ENCODE measurements around the gene OXNAD1.

The OXNAD1 gene, protein sequence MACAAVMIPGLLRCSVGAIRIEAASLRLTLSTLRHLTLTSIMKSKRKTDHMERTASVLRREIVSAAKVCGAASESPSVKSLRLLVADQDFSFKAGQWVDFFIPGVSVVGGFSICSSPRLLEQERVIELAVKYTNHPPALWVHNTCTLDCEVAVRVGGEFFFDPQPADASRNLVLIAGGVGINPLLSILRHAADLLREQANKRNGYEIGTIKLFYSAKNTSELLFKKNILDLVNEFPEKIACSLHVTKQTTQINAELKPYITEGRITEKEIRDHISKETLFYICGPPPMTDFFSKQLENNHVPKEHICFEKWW

DNA sequence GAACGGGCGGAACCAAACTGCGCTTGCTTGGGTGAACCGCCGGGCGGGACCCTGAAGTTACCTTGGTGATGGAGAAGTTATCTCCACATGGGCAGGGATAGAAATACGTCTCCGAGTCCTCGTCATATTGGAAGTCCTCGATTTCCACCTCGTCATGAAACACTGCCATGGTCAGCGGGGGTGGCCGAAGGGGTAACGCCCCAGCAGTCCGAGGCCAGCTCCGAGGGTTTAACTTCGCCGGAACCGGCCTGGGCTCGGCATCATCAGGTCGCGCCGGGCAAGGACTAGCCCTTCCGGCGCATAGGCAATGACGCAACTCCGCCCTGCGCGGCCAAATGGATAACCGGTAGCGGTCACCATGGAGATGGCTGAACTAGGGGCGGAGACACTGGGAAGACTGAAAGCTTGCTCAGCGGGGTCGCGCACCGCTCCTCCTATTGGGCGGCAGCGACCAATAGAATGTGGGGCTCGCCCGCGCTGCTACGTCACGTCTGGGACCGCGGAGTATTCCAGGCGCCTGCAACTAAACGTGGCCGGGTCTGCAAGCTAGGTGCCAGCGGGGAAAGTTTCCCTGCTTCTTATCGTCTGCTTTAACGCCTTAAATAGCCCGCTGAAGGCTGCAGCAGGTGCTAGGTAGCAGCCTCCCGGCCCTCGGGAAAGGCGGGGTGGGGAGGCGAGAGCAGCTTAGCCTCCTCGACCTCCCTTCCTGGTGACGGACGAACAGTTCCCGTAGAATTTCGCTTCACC is at the start of gene OXNAD1, which contains the start of gene DPH3:
Gene OXNAD1 (plus strand): TSS at position 505 of the 747 bp plus-strand sequence. CDS start 5,741 bp downstream, outside the sequence.
Gene DPH3 (minus strand): TSS at position 236 of the 747 bp plus-strand sequence. CDS start 67 bp downstream, at position 169.
- peak; percentile 98 for DNase-seq

GRCh38 chr3:16216373-16216935 is 48.6 kb upstream of the OXNAD1 start:
- no peak for DNase-seq

- DNase-seq: no peak
These were observed 45.2 kb upstream of the OXNAD1 start for GRCh38 chr3:16219777-16220176.

DNA sequence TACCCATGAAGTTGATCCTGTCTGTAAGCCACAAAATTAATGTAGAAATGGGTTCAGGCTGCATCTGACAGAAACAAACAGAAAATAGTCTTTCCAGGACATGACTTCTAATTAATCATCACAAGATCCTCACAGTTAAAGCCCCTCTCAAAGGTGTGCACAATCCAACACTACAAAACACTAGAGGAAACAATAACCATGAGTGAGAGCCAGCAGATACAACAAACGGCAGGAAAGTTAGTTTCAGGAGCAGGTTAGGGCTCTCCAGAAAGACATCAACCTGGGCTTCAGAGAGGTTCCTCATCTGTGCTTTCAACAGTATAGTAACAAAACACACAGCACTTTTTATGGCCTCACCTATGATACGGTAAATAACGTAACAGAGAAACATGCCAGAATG is 43.0 kb upstream of the OXNAD1 start:
- no peak for DNase-seq

DNA sequence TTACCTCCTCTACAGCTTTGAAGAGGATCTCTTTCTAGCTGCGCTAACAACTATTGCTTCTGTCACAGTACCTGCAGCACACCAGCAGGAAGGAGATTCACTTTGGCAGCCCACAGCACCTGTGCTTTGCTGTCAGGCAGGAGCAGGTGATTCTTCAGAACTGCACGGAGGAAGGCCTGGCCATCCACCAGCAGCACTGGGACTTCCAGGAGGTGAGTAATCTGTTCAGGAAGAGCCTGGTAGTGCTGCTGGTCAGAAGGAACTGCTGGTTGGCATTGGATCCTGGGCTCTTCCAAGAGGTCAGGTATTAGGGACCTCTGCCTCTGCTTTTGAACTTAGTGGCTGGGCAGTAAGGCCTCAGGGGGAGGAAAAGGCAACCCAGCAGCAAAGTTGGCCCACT is 42.5 kb upstream of the OXNAD1 start:
- DNase-seq: no peak

DNA sequence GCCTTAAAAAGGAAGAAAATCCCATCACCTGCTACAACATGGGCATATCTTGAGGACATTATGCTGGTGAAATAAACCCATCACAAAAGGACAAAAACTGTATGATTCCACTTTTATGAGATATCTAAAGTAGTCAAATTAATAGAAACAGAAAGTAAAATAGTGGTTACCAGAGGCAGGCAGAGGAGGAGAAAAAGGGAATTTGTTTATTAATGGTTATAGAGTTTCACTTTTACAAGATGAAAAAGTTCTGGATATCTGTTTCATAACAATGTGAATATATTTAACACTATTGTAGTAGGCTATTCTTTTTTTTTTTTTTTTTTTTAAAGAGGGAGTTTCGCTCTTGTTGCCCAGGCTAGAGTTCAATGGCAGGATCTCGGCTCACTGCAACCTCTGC is 40.7 kb upstream of the OXNAD1 start:
- DNase-seq: no peak

DNA sequence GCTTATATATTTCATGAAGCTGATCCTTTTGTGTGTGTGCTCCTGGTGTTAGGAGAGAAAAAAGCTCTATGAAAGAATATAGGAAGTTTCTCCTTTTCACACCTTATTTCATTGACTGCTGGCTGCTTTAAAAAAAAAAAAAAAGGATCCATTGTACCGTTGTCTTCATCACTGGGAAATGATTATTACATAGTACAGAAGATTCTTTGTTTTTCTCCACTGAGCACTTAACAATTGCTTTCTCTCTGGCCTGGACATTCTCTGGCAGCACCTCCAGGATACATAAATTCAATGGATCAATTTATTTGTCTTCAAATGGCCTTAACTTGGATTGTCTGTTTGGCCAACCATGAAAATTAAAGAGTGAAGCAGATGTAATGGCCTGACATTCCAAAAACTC is 37.4 kb upstream of the OXNAD1 start:
- no peak for DNase-seq

DNA sequence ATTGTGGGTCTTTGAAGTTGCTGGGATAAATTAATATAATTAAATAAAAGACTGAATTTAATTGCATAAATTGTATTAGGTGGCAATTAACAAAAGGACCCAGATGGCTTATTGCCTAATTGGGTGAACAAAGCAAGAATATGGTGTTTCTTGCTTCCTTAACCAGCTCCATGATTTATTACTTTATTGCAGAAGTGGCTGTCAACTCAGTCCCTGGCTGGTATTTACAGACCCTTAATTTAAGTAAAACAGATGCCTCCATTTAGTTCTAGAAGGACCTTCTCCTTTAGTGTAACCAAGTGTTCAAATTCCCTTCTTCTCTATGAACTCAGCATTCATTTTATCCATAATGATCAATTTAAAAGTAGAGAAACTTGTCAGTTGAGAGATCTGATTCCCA is 35.3 kb upstream of the OXNAD1 start:
- no peak for DNase-seq

DNA sequence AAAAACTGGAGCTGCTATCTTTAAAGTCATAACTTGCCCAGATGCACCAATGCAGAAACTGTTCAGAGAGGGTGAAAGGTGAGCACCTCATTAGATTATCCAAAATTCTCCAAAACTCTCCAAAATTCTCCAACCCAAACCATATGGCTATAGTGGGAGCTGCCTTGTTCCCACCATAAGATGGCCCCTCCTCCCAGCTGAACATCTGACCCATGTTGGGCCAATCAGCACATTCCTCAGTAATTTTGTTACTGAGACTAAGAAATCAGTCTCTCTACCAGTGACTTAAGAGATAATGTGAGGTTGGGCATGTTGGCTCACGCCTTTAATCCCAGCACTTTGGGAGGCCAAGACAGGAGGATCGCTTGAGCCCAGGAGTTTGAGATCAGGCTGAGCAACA is 33.0 kb upstream of the OXNAD1 start:
- no peak for DNase-seq

- DNase-seq: no peak
These were observed 31.2 kb upstream of the OXNAD1 start for GRCh38 chr3:16233806-16234205.

GRCh38 chr3:16234281-16234680 is 30.7 kb upstream of the OXNAD1 start:
- no peak for DNase-seq

DNA sequence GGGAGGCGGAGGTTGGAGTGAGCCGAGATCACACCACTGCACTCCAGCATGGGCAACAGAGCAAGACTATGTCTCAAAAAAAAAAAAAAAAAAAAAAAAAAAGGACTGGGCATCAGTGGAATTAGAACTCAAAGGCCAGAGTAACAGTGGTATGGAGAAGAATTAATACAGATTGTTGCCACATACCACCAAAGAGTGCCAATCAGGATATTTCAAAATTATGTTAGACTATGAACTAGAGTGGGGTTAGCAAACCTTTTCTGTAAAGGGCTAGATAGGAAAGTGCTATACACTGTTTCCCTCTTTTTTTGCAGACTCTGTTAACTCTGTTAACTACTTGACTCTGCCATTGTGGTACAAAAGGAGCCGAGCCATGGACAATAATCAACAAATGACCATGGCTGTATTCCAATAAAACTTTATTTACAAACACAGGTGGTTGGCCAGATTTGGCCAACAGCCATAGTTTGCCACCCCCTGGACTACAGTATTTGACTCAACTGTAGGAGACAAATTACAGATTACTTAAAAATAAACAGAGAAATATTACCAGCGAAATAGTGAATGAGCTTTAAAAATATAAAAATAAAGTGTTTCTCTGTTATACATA is 28.9 kb upstream of the OXNAD1 start:
- DNase-seq: no peak

- DNase-seq: no peak
These were observed 28.1 kb upstream of the OXNAD1 start for GRCh38 chr3:16236856-16237393.

DNA sequence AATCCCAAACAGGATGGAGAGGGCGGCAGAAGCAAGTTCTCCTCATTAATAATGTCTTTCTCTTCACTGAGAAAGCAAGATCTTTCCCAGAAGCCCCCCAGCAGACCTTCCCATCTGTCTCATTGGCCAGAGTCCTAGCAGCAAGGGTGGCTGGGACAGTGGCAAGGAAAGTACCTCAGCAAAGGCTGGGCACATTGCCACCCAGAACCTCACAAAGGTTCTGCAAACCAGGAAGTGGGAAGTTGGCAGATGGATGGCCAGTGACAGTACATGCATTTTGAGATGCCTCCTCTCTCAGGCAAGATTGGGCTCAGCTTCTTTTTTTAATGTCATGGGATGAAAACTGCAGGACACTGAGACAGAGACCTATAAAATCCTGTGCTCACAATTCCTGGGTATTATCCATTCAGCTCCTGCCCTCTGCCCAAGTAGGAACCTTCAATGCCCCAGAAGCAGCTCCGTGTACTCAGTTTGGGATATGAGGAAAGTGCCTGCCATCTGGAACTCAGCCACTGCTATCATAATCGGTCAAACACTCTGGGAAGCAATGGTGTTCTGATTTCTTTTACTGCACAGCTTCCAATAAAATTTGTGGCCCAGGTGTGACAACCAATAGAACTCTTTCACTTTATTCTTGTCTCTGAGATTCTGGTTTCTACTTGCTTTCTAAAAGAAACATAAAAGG is 25.8 kb upstream of the OXNAD1 start:
- DNase-seq: peak; percentile 4

DNA sequence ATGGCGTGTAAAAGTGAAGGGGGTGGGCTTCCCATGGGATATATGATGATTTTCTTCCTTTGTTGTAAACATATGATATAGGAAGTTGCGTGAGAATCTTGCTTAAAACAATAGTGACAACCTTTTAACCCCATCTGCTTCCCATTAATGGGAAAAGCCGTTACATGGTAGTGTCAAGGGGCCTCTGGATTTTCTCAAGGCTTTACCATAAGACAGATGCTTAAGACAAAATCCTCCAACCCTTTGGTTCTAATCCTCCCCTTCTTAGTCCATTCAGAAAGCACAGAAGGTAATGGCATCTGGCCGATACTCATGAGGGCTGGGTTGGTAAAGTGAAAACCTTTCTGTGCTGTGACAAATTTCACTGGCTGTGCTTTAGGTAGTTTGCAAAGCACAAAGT is 25.2 kb upstream of the OXNAD1 start:
- DNase-seq: no peak

- DNase-seq: no peak
These were observed 24.6 kb upstream of the OXNAD1 start for GRCh38 chr3:16240229-16241023.

DNA sequence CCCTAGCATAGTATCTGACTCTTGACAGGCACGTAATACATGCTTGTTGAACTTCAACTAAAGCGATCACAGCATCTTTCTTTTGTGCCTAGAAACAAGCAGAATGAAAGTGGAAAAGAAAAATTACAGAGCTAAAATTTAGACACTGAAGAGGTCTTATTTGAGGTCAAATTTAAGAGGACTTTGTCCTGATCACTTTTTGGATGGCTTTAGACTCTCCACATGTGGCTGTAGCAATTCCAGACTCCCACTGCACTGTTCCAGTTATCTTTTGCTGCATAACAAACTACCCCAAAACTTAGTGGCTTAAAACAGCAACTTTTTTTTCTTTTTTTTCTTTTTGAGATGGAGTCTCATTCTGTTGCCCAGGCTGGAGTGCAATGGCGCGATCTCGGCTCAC is 23.8 kb upstream of the OXNAD1 start:
- no peak for DNase-seq

DNA sequence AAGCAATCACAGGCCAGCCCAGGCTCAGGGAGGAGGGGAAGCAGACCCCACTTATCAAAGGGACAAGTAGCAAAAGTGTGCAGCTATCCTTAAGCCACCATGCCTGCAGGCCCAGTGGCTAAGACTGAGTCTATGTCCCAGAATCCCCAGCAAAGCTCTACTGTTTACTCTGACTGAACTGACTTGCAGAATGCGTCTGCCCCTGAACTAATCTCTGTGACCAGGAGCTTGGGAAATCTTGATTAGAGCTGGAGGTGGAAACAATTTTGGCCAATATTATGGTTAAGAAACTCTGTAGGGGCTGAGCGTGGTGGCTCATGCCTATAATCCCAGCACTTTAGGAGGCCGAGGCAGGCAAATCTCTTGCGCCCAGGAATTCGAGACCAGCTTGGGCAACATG is 22.8 kb upstream of the OXNAD1 start:
- no peak for DNase-seq

GRCh38 chr3:16243706-16244490 is 21.1 kb upstream of the OXNAD1 start:
- DNase-seq: peak; percentile 28

GRCh38 chr3:16245609-16246008 is 19.4 kb upstream of the OXNAD1 start:
- DNase-seq: no peak
